ENCODE data around the gene SRP54. TPM values are rescaled to one million over a fixed set of nuclear protein-coding genes. Genes with fewer than 3 reads are reported as not detected.

Gene SRP54
- total RNA-seq = 59.3 and 70.8 TPM in 2 replicates

GRCh38 chr14:34982421-34983147 lies at the start of gene SRP54:
SRP54 (plus strand) TSS chr14:34982992; CDS start chr14:34996710, 13,718 bp downstream.

GRCh38 chr14:35046048-35046750 lies 63.4 kb downstream of the SRP54 start, which contains the start of gene FAM177A1:
FAM177A1 (plus strand) TSS chr14:35046272; CDS start chr14:35046464, 192 bp downstream.

Other genes starting within 250 kb of the SRP54 start
- gene BAZ1A, start 107.6 kb upstream of the SRP54 start, total RNA-seq = 51.6 and 66.5 TPM in 2 replicates
- gene FAM177A1, start 63.3 kb downstream of the SRP54 start, total RNA-seq = 26.6 and 37.4 TPM in 2 replicates
- gene PPP2R3C, start 139.0 kb downstream of the SRP54 start, total RNA-seq = 15.2 and 16.4 TPM in 2 replicates
- 33.5 and 51.1 TPM in 2 replicates for gene PRORP, start 139.6 kb downstream of the SRP54 start, total RNA-seq

Data from tracheal epithelial cell (primary cell).